Astrocyte of the hippocampus (primary cell): ENCODE results near the gene SMARCA1.
A peak's percentile ranks its signal among the peaks of the same experiment; 100 is the strongest.

Source experiments
- DNase-seq: peaks from one replicate; pipeline ENCODE4 v3.0.0; 2011; ENCODE audit warnings: low read depth, low spot score

SMARCA1 gene

DNA sequence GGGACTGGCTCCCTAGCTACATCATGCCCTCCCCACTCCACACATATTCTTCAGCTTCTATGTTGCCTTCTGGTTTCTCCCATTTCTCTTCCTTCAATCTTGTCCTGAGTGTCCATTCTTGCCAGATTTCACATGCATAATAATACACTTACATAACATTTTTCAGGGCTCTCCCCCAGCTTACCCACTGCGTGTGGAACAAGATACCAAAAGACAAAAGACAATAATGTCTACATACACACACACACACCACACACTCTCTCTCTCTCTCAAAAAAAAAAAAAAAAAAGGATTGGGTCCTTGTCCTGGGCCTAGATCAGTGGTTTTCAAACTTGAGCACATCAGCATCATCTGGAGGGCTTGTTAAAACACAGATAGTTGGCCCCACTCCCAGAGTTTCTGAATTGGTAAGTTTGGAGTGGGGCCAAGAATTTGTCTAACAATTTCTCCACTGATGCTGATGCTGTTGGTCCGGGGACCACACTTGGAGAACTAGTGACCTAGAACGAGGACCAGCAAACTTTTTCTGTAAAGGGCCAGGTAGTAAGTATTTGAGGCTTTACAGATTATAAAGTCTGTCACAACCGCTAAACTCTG is 6.5 kb upstream of the SMARCA1 start:
- DNase-seq: peak; percentile 47

DNA sequence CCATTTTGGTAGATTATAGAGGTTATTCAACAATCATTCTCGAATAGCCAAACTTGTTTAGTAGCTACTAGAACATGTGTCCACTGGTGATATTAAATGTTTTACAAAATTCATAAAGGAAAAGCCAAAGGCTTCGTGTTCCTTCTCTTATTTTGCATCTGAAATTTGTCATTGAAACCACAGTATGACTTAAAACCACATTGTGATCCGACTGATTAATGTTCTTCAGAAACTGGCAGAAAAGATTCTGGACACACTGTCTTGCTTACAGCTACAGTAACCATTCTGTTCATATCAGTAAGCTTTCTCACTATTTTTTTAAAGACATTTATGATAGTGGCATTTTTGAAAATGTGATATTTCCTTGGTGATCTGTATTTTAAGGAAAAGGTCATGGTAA is 2.6 kb upstream of the SMARCA1 start:
- no peak for DNase-seq

DNA sequence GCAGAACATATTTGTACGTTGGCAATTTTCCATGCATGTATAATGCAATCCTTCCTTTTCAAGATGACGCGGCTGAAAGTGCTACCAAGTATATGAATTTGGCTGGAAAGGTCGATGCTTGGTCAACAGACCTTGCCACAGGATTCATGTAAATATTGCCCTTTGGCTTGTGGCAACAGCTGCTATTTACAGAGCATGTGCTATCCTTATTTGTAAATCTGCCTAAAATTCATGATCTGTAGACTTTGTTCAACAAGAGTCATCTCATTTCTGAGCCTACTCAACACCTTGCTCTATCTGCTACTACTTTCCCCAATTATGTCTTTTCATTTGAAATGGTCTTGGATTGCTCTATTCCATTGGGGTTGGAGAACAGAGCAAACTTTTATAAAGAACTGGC is 1.9 kb upstream of the SMARCA1 start:
- no peak for DNase-seq

DNA sequence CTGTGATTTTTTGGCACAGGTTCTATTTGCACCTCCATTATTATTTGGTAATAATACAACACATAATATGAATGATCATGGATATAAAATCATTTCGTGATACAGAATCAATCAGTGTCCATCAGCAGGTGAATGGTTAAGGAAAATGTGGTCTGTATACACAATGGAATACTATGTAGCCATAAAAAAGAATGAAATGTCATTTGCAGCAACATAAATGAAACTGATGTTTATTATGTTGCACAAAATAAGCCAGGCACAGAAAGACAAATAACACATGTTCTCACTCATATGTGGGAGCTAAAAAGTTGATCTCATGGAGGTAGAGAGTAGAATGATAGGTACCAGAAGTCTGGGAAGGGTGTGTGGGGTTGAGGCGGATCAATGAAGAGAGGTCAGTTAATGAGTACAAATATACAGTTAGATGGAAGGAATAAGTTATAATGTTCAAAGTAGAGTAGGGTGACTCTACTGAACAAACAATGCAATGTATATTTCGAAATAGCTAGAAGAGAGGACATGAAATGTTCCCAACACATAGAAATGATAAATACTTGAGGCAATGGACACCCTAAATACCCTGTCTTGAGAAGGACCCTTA is 1.1 kb upstream of the SMARCA1 start:
- no peak for DNase-seq

DNA sequence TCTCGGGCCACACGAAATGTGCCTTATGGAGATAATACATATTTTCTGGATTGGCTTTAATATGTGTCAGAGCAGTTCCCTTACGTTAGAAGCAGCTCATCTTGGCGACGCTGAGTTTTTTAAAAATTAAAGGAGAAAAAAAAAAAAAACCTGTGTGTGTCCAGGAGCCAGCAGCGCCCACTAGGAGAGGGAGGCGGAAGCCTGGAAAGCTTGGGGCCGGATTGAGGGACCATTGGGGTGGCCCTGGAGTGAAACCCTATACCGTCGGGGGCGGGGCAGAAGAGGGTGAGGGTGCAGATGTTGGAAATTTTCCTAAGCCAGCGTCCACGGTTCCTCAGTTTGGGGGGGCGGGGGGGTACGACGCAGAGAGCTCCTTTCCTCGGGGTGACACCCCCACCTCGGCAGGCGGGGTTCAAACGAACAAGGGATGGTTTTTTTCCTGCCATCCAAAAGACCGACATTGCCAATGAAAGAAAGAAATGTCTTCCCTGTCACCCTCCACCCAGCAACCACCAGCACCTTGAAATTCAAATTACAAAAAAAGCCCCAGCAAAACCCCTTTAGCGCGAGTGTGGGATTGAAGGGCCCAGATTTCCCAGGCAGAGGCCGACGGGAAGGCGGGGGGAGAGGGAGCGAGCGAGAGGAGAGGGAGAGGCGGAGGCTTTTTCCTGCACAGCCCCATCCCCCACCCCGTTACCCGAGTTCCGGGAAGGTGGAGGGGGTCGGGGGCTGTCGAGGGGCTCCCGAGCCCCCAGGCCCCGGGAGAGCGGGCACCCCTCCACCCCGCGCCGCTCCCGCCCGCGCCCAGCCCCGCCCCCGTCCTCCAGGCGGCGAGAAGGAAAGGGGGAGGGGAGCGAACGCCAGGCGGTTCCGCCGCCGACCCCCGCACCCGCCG is 859 bp downstream of the SMARCA1 start:
- DNase-seq: peak; percentile 62

DNA sequence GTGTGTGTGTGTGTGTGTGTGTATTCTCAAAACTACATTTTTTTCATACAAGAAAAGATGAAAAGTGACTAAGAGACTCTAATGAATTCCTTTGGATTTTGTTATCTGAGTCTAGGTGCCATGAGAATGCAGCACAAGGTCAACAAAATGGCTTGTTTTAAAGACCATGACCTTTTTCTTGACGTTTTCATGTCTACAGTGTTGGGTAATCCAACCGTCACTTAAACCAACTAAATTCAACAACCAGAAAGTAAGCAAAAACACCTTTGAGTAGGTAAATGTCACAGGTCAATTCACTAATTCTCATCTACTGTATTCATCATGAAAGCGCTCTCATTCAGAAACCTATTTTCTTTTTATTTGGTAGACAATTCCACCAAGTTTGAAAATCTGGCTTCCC is 3.1 kb downstream of the SMARCA1 start:
- no peak for DNase-seq

DNA sequence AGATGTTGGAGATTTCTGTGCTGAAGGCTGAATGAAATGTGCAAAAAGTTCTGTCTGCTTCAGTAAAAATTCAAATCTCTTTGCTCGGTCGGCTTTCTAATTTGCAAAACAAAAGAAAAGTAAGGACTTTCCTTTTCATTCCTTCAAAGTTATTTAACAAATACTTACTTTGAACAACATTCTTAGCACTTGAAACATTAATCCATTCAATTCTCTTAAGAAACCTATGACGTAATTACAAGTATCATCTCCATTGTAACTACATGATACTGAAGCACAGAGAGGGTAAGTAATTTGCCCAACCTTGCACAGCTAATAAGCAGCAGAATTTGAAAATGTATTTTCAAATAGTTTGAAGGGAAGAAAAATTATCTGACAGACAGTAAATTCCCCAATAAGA is 6.9 kb downstream of the SMARCA1 start:
- DNase-seq: no peak

DNA sequence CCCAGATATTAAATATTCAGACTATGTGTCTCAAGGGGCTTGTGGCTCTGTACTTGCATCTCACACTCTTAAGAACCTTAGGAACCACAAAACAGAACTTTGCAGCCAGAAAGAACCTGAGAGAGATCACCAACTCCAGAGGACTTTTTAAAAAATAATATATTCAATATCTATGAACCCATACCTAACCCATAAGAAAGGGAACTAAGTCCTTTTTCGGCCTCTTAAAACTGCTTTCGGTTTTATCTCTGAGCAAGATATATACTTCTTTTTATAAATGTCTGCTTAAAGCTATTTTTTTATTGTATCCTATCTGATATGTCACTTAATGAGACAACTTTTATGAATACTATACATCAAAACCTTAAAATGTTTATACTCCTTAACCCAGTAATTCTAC is 10.9 kb downstream of the SMARCA1 start:
- no peak for DNase-seq

DNA sequence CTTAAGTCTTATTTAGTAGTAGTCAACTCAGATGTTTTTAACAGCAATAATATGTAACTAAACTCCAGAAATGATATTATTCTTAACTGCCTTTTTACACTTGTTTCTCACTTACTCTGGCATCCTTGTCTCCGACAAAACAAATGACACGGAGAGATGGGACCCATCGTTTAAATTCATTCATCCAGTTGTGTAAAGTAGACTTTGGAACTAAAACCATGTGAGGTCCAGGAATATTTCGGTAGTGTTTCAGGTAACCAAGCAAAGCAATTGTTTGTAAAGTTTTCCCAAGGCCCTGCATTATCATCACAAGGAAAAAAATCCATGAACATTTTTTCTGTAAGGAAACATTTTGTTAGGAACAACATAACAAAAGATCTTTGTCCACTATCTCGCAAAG is 11.6 kb downstream of the SMARCA1 start:
- DNase-seq: no peak

DNA sequence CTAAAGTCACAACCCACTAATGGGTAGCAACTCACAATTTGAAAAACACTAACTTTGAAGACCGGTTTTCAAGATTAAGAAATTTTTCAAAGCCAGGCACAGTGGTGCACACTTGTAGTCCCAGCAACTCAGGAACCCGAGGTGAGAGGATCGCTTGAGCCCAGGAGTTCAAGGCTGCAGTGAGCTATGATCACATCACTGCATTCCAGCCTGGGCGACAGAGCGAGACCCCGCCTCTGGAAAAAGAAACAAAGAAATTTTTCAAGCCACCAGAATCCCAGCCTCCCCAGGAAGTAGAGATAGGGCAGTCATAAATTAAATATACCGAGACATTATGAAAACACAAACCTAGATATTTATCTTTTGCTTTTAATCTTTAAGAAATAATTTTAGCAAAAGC is 13.0 kb downstream of the SMARCA1 start:
- DNase-seq: no peak

DNA sequence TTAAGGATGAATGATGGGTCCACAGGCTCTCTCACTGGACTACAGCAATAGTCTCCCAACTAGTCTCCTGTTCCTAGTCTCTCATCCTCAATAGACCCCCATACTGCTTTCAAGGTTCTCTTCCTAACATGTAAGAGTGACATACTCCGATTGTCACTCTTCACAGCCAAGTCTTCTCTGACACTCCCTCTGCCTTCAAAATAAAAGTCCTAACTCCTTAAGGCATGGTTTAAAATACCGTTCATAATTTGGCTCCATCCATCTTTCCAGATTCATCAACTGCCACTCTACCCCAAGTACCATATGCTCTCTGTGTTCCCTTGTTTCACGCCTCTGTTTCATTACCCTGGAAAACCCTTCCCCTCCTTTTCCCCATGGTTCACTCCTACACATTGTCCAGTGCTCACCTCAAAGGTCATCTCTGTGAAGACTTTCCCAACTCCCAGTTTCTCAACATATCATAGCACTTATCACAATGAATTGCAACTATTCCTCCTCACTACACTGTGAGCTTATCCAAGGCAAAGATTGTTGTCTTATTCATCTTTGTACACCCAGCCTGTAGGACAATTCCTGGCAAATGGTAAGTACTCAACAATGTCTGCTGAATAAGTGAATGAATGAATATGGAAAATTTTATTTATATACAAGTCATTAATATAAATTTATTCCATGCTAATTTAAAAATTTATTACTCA is 26.0 kb downstream of the SMARCA1 start:
- no peak for DNase-seq

DNA sequence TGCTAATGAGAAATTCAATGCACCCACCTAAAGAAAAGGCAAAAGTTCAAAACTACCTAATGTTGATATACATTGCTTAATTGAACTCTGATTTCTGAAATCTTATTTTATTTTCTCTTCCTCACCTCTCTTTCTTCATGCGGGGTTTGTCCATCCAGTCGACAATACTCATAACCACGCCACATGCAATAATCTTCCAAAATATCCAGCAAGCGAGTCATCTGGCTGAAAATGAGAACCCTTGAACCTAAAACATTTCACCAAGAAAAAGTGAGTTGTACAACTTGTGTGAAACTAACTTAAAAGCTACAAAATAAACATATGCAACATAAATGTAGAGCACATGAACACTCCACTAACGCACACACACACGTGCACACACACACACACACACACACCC is 26.7 kb downstream of the SMARCA1 start:
- no peak for DNase-seq

DNA sequence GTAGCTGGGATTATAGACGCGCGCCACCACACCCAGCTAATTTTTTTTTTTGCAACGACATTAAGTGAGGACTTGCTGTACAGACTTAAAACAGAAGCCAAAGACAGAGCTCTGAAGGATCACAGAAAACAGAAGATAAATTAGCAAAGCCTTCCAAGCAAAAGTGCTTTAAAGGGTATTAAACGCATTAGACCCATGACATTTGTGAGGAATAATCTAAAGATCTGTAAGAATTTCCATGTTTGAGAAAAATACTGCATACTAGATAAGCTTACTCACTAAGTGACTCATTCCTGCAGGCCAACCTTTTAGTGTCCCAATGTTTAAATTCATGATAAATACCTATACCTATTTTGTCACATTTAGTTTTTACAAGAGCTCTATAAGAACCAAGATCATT is 27.4 kb downstream of the SMARCA1 start:
- DNase-seq: no peak

DNA sequence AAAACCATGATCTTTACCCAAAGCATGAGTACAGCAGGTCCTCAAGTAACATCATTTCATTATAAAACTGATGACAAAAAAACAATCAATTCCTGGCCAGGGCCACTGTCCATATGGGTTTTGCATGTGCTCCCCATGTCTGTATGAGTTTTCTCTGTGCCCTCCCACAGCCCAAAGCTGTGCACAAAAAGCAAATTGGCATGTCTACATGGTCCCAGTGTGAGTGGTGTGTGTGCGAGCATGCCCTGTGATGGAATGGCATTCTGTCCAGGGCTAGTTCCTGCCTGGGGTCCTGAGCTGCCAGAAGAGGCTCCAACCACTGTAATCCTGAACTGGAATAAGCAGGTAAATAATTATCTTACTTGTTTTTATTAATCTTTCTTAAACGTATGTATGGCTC is 28.4 kb downstream of the SMARCA1 start:
- no peak for DNase-seq

DNA sequence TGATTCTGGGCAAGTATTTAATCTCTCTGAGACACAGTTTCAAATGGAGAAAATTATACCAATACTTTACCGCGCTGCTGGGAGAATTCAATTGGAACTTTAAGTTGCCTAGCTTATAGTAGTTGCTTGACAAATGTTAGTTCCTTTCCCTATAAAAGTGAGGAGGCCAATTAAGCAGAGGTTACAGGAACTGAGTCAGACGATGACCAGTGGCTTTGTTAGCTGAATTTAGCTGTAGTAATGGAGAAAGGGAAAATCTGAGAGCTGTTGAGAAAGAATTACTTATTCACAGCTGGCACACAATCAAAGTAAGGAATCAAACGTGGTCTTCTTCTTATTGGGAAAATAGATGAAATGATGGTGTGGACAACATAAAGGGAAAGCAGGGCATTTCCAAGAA is 29.6 kb downstream of the SMARCA1 start:
- peak; percentile 27 for DNase-seq

DNA sequence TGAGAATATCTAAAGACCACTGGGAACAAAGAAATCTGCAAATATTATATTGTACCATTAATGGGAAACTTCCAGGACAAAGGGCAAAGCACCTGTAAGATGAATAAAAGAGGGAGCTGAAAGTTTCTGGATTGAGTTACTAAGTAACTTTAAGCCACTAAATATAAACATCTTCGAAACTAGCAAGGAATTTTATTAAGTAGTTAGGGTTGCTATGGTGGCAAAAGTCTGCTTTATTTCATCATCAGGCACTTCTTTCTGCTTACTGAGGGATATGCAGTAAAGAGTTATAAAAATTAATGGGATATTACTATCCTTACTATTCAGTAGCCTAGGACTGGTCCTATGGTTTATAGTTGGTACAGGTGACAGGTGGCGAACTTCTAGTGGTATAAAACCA is 33.0 kb downstream of the SMARCA1 start:
- no peak for DNase-seq

DNA sequence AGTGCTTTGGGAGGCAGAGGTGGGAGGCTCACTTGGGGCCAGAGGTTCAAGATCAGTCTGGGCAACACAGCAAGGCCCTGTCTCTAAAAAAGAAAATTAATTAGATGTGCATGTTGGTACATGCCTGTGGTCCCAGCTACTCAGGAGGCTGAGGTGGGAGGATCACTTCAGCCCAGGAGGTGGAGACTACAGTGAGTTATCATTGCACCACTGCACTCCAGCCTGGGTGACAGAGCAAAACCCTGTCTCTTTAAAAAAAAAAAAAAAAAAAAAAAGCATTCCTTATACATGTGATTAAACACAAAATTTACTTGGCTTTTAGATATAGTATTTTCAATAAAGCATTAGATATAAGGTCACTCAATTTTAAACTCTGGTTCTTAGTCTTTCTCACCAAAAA is 34.9 kb downstream of the SMARCA1 start:
- DNase-seq: no peak

DNA sequence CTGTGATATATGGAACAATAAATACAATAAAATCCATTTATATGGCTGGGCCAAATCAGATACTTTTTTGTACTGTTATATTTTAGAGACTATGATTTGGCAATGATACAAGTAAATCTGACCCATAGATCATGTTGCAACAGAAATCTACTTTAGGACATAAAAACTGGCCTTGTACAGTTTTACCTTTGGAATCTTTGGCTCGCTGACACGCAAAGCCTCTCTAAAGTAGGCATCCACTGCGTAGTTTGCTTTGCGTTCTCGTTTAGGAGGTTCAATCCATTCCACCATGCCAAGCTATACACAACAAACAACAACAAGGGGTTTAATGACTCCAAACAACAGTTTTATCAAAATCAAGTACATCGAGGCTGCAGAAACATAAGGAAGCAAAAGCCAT is 42.4 kb downstream of the SMARCA1 start:
- no peak for DNase-seq

DNA sequence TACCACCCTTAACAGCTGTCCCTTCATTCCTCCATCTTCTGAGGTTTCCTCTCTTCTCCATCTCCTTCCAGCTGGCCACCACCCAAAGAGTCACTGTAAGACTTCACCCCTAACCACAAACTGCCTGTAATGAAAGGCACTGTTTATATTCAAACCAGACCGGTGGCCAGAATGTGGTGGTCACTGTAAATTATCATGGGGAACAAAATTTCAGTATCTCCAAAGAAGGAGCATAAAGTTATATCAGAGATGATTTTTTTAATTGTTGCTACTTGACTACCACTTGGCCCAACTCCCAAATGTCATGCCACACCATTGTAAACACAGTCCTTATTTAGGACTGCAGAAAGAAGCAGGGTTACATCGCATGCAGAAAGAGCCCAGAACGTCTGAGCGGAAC is 44.8 kb downstream of the SMARCA1 start:
- peak; percentile 46 for DNase-seq

DNA sequence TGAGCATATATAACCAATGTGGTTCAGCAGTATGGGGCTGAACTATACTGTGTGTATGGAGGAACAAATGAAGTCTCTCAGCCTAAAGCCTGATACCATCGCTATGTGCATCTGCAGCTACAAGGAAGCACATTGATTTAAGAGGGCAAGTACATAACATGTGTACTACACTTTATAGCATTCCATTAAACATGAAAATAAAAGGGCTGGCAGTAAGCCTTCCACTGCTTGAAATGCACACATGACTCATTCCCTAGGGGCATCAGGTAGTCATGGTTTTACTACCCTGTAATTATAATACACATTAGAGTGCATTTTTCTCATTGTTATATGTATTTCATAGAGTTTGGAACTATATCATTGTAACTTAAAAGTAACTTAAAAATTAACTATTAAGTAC is 51.2 kb downstream of the SMARCA1 start:
- DNase-seq: peak; percentile 20

DNA sequence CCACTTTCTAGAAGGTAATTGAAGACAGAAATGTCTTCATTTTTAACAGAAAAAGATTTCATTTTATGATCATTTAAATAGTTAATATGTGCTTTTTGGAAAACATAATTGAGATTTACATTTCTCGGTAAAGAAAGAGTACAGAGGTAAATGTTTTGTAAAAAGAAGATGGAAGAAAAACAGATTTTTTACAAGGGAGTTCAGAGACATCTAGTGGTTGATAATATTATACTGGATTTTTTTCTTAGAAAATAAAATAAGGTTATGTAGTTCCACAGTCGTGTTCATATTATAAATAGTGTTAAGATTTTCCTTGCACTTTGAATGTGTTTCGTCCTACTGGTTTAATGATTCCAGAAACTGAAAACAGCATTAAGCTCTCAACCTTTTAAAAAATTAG is 60.6 kb downstream of the SMARCA1 start:
- no peak for DNase-seq

DNA sequence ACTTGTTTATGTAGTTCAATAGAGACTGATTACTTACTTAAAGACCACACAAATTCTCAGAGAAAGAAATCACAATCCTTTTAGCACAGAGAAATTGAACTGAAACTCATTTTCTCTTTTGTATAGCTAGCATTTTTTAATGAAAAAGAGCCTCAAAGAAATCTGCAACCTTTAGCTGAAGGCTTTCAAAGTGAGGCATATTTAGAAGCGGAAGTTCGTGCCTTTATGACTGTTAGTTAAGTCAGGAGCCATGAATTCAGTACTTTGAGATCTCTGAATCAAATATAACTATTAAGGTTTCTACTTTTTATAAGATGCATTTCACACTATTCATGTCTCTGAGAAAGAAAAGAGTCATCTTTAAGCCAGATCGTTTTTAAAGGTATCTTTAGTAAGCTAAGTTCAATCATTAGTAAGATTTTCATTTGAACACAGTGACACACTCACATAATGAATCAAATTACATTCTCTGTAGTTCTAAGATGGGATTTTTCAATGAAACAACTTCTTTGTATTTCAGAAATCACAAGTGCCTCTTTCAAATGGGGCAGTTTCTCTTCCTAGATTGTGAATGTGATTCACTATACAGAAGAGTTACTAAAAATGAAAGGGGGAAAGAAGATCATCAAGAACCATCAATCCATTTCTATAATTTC is 61.4 kb downstream of the SMARCA1 start:
- DNase-seq: no peak
